ACC112 (cell line): ENCODE measurements around the gene GPR171.
"Not testable (repeated sequence)": the region's sequence is repeated elsewhere in the genome, so short reads cannot be mapped to it uniquely, and the experiment has no call there.

Source experiments
- H2AFZ ChIP-seq: fragments of 200-600 bp; sonication (generic); one replicate; pipeline ENCODE4 v1.6.0; 2017; ENCODE audit warnings: antibody characterized with exemption, low read length; ENCODE audit not compliant: unreplicated experiment
- H3K27ac ChIP-seq: fragments of 200-600 bp; sonication (generic); 2 replicates; pipeline ENCODE4 v1.5.1; 2014; ENCODE audit warnings: low read depth, mild to moderate bottlenecking, antibody characterized with exemption, low read length, moderate library complexity
- H3K27me3 ChIP-seq: fragments of 200-600 bp; sonication (generic); 2 replicates; pipeline ENCODE4 v1.6.1; 2014; ENCODE audit warnings: mild to moderate bottlenecking, antibody characterized with exemption, low read length, moderate library complexity, mixed read lengths; ENCODE audit not compliant: insufficient read depth
- H3K36me3 ChIP-seq: fragments of 200-600 bp; sonication (generic); 2 replicates; pipeline ENCODE4 v1.6.1; 2016; ENCODE audit warnings: mild to moderate bottlenecking, antibody characterized with exemption, low read length, moderate library complexity, mixed read lengths; ENCODE audit not compliant: insufficient read depth
- H3K4me1 ChIP-seq: fragments of 200-600 bp; sonication (generic); one replicate; pipeline ENCODE4 v1.6.1; 2016; ENCODE audit warnings: low read length, mixed read lengths; ENCODE audit not compliant: insufficient read depth, unreplicated experiment, control insufficient read depth
- H3K4me3 ChIP-seq: fragments of 200-600 bp; sonication (generic); 2 replicates; pipeline ENCODE4 v1.5.1; 2014; ENCODE audit warnings: mild to moderate bottlenecking, low read depth, low read length
- H3K79me2 ChIP-seq: fragments of 200-600 bp; sonication (generic); one replicate; pipeline ENCODE4 v1.6.0; 2016; ENCODE audit warnings: low read length; ENCODE audit not compliant: control insufficient read depth, unreplicated experiment, insufficient read depth

GPR171 gene, protein sequence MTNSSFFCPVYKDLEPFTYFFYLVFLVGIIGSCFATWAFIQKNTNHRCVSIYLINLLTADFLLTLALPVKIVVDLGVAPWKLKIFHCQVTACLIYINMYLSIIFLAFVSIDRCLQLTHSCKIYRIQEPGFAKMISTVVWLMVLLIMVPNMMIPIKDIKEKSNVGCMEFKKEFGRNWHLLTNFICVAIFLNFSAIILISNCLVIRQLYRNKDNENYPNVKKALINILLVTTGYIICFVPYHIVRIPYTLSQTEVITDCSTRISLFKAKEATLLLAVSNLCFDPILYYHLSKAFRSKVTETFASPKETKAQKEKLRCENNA

DNA sequence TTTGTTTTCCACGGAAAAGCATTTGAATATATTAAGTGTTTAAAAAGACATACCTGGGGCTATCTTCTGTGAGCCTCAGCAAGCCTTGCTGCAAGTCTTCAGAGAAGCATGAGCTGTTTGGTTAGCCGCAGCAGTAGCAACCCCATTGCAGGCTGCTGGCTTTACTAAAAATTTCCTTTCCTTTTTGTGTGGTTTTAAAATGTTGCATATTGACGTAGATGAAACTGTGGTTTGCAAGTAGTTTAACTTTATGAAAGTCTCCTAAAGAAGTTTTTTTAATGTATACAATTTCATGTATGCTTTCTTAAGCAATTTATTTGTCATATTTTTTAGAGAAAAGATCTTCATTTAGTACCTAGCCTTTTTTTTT is at the start of gene GPR171:
Gene GPR171 (minus strand): TSS at position 166 of the 370 bp plus-strand sequence. CDS start 3,830 bp downstream, outside the sequence.
- Histone ChIP-seq H3K4me1 (no peaks in the 10 kb centered on the region), H2AFZ (no peak within 1 kb of the TSS), H3K79me2 (no peaks in the 10 kb centered on the region), H3K36me3 (no peaks in the 10 kb centered on the region), H3K4me3 (no peak within 1 kb of the TSS), H3K27ac (no peak within 1 kb of the TSS), H3K27me3 (no peaks in the 10 kb centered on the region)

DNA sequence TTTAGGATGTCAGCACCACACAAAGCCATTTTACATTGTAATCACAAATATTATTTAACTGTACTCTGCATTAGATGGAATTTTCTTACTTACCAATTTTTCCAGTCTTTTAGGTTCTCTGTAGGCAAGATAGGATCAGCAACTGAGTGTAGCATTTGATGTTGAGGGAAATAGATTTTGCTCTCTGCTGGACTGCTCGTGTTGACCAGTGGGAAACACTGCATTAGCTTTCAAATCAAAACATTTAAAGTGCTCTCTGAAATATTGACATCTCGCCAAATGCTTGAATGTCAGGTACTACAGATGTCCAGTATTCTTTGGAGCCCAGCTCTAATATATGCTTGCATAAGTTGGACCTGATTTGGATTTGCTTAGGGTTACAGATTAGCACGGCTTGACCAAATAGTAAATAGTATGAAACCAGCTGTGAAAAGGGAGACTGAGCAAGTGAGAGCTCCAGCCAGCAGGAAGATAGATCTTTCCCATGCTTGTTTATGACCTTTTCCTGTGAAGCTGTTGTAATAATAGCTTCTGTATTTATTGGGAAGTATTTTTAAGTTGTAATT is 45.8 kb upstream of the GPR171 start:
- Histone ChIP-seq H3K36me3 (no peaks in the 10 kb centered on the region), H3K4me1 (no peaks in the 10 kb centered on the region), H3K27me3 (no peaks in the 10 kb centered on the region), H3K79me2 (no peaks in the 10 kb centered on the region), H3K27ac (no peak overlapping the region), H2AFZ (peak overlapping the region; percentile 1), H3K4me3 (no peak overlapping the region)

DNA sequence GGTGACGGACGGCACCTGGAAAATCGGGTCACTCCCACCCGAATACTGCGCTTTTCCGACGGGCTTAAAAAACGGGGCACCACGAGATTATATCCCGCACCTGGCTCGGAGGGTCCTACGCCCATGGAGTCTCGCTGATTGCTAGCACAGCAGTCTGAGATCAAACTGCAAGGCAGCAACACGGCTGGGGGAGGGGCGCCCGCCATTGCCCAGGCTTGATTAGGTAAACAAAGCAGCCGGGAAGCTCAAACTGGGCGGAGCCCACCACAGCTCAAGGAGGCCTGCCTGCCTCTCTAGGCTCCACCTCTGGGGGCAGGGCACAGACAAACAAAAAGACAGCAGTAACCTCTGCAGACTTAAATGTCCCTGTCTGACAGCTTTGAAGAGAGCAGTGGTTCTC is 39.0 kb upstream of the GPR171 start:
- H3K27me3 ChIP-seq, H3K4me3 ChIP-seq, H3K27ac ChIP-seq, H3K79me2 ChIP-seq, H3K4me1 ChIP-seq, H3K36me3 ChIP-seq, H2AFZ ChIP-seq: not testable (repeated sequence)

DNA sequence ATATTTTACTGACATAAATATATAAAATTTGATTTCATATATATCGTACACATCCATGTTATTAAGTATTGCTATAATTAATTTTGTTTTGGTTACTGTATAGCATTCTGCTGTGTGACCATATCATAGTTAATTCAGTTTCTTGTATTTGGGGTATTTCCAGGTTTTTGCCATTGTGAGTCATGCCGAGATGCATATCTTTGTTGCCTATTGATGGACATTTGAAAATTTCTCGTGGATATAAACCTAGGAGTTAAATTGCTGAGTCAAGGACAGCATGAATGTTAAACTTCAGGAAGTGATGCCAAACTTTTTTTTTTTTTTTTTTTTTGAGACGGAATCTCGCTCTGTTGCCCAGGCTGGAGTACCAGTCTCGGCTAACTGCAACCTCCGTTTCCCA is 33.7 kb upstream of the GPR171 start:
- Histone ChIP-seq H3K4me1 (peaks cover 3% of the 10 kb centered on the region), H3K79me2 (no peaks in the 10 kb centered on the region), H3K4me3 (no peak overlapping the region), H3K27ac (no peak overlapping the region), H3K36me3 (no peaks in the 10 kb centered on the region), H3K27me3 (no peaks in the 10 kb centered on the region), H2AFZ (no peak overlapping the region)

DNA sequence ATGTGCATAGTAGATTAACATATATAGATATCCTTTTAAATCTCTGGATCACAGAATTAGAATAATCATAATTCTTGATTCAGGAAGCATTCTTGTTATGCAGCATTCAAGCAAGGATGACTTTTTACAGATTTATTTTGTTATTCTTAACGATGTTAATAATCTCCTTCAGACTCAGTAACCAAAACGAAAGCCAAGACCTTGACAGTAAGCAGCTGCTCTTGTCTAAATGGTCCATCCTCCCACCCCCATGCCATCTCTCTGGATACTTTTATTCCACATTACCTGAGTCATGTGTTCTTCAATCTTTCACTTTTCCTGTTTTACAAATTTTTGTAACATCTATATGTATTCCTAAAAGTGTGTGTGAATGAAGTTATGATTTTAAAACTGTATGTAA is 33.3 kb upstream of the GPR171 start:
- no peak overlapping the region for H2AFZ ChIP-seq
- peaks cover 3% of the 10 kb centered on the region for H3K4me1 ChIP-seq
- H3K27me3 ChIP-seq, result no peaks in the 10 kb centered on the region
- H3K27ac ChIP-seq, result no peak overlapping the region
- H3K36me3 ChIP-seq, result no peaks in the 10 kb centered on the region
- no peaks in the 10 kb centered on the region for H3K79me2 ChIP-seq
- no peak overlapping the region for H3K4me3 ChIP-seq

DNA sequence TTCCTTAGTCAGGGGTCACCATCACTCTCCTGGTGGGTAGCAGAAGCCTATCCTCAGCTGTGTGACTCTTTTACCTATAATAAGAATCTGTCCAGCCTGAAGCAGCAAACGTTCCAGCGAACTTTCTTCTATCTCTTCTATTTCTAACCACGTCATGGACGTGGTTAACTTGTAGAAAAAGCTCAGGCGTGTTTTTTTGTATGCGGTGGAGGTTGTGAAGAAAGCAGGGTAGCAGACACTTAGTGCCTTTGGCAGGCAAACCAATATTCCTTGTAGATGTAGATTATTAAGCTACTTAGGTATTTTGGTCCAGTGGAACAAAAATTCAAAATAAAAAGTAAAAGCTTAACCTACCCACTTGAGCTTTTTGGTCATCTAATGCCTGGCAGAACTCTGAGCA is 31.8 kb upstream of the GPR171 start:
- Histone ChIP-seq H3K27ac (no peak overlapping the region), H3K79me2 (no peaks in the 10 kb centered on the region), H3K4me3 (no peak overlapping the region), H2AFZ (no peak overlapping the region), H3K27me3 (no peaks in the 10 kb centered on the region), H3K36me3 (no peaks in the 10 kb centered on the region), H3K4me1 (peaks cover 3% of the 10 kb centered on the region)

DNA sequence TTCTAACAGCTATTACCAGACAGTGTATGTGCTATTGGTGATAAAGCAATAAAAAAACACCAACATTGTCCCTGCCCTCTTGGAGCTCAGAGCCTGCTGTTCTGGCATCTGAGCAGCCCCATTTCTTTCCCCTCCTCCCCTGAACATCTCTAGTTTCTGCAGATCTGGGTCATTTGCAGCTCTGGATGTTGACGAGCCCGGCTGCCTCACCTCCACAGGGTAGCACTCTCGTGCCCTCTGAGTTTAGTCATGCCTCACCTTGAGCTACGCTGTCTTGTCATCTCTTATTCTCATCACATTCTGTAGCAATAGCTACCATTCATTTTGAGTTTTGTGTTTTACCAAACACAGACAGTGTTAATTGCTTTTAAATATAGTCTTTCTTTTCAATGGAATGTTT is 30.0 kb upstream of the GPR171 start:
- Histone ChIP-seq H2AFZ (no peak overlapping the region), H3K27me3 (no peaks in the 10 kb centered on the region), H3K36me3 (no peaks in the 10 kb centered on the region), H3K4me3 (no peak overlapping the region), H3K4me1 (peaks cover 15% of the 10 kb centered on the region), H3K79me2 (no peaks in the 10 kb centered on the region), H3K27ac (no peak overlapping the region)

DNA sequence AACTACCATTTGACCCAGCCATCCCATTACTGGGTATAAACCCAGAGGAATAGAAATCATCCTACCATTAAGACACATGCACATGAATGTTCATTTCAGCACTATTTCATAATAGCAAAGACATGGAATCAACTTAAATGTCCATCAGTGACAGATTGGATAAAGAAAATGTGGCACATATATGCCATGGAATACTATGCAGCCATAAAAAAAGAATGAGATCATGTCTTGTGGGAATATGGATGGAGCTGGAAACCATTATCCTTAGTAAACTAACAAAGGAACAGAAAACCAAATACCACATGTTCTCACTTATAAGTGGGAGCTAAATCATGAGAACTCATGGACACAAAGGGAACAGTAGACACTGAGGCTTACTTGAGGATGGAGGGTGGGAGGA is 29.4 kb upstream of the GPR171 start:
- not testable (repeated sequence) for H3K27ac ChIP-seq, H3K79me2 ChIP-seq, H3K4me3 ChIP-seq, H3K27me3 ChIP-seq, H3K36me3 ChIP-seq, H2AFZ ChIP-seq
- peaks cover 20% of the 10 kb centered on the region for H3K4me1 ChIP-seq

DNA sequence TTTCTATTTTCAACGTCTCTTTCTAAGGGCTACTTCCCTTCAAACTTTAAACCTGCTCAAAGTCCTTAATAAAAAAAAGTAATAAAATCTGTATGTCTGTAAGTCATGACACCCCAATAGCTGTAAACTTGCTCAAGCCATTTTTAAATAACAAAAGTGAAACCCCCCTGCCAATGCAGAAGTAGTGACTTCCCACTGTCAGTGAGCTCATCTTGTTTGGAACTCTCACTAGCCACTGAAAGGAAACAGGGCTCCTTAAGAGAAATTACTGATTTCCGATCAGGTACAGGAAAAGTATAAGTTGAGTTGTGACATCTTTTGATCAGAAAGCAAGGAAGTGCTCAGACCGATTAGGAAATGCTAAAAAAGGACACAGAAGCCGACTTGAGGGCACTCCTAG is 27.6 kb upstream of the GPR171 start:
- no peaks in the 10 kb centered on the region for H3K79me2 ChIP-seq
- H3K27ac ChIP-seq, result no peak overlapping the region
- no peak overlapping the region for H3K4me3 ChIP-seq
- no peaks in the 10 kb centered on the region for H3K27me3 ChIP-seq
- no peak overlapping the region for H2AFZ ChIP-seq
- peaks cover 34% of the 10 kb centered on the region for H3K4me1 ChIP-seq
- H3K36me3 ChIP-seq, result no peaks in the 10 kb centered on the region

DNA sequence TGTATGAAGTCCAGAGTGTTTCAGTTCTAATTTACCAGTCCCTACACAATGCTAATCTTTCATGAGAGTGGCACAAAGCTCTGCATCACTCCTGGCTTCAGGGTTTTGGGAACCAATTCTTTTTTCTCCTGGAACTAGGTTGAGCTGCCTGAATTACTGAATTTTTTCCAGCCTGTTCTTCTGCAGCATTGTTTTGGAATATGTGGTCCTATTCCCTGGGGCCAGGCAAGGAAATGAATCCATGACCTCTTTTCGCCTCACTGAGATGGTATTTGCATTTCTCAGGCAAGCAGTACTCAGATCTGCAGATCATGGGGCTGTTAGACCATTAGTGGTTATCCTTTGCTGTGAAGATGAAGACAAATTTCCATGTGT is 25.6 kb upstream of the GPR171 start:
- Histone ChIP-seq H3K79me2 (no peaks in the 10 kb centered on the region), H3K27me3 (no peaks in the 10 kb centered on the region), H3K27ac (peak overlapping the region; percentile 93), H3K4me1 (peaks cover 36% of the 10 kb centered on the region), H3K36me3 (no peaks in the 10 kb centered on the region), H2AFZ (peak overlapping the region; percentile 56), H3K4me3 (peak overlapping the region; percentile 56)
